Measurements from ENCODE around the gene PCDH1. TPM values are rescaled to one million over a fixed set of nuclear protein-coding genes. Genes with fewer than 3 reads are reported as not detected.

The PCDH1 gene
- total and polyA plus RNA-seq, 2 donors (not counting 3 experiments of a cell fraction or from before 2014, with no cell fraction given): 113 to 136 TPM

DNA sequence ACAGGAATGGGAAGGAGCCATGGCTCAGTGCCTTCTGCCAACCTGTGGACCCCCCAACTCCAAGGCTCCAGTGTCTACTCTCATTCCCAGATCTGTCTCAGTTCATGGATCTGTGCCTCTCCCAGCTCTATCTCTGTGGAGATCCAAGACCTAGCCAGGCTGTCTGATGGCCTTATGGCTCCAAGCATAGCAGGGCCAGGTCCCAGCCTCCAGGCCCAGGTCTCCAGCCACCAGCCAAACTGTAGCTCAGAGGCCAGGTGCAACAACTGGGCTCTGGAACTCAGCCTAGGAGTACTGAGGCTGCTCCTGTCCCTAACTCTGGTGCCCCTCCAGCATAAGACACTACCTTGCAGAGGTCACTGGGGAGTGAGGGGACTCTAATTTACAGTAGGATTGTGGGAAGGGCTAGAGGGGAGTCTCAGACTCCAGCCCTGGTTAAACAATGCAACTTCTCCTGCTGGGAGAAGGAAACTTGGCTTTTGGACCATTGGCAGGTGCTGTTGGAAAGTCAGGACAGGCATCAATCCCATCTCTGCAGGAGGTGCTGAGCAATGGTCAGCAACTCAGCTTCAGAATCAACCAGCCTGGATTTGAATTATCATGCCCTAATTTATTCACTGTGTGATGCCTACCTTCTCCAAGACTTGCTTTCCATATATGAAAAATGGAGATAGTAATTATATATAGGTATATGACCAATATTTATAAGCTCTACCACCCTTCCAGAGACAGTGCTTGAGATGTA lies 63.0 kb downstream of the PCDH1 start:
- H3K9ac ChIP-seq (replicated peaks; ENCODE audit: extremely low read depth, insufficient read depth, low read length): no peak overlapping the region
- DNase-seq (ENCODE audit: low read depth, low spot score): no peak
- no peak overlapping the region for H3K4me2 ChIP-seq (ENCODE audit: insufficient read depth, low read length)
- BruUV-seq (replicated peaks): no TSS peak
- ChIA-PET CTCF (interaction anchor here (0.9 to 7.7 kb wide), 11 partner anchors 9 to 145 kb away, joined by 3 to 60 read pairs (median 6); partner anchors contain the start of gene PCDH1), POLR2A (interaction anchor here (1.4 kb wide), 1 partner anchor 24 kb away, joined by 4 read pairs; no protein-coding TSS in a partner anchor)
- intact Hi-C loops (cut with micrococcal nuclease) (loop anchor here (2.0 to 5.0 kb wide), 2 partner anchors 112 to 142 kb away; partner anchors contain the start of gene PCDH12), dilution Hi-C loops (cut with MboI; ENCODE audit: extremely low pct_ligation_motif_present, low sequenced_read_pairs) (no loop called here)
- H3K36me3 ChIP-seq (ENCODE audit: control insufficient read depth in 2 of 2, extremely low read depth in 1 of 2, insufficient read depth in 2 of 2, low read length in 2 of 2): no peaks in the 10 kb centered on the region
- H2AFZ ChIP-seq (ENCODE audit: low read depth, low read length): no peak overlapping the region
- no peak overlapping the region for H3K27ac ChIP-seq (ENCODE audit: insufficient read depth, low read depth, low read length)
- no peaks in the 10 kb centered on the region for H4K20me1 ChIP-seq (replicated peaks; ENCODE audit: control insufficient read depth, extremely low read depth, insufficient read depth, low read length)
- H3K27me3 ChIP-seq (ENCODE audit: control insufficient read depth in 2 of 2, insufficient read depth in 2 of 2, low read length in 2 of 2): peaks cover 0 to 1% of the 10 kb centered on the region in 2 experiments
- no peaks in the 10 kb centered on the region for H3K79me2 ChIP-seq (ENCODE audit: control insufficient read depth, insufficient read depth, low read length)
- TF ChIP-seq EZH2 (IDR thresholded peaks at IDR 0.05; ENCODE audit: borderline replicate concordance, low read depth, low read length, severe bottlenecking) (no peak), MYC (IDR thresholded peaks at IDR 0.05; ENCODE audit: low read depth, low read length) (no peak), FOS (IDR thresholded peaks at IDR 0.05; ENCODE audit: borderline replicate concordance, insufficient read depth, low read length) (no peak), POLR2AphosphoS5 (IDR thresholded peaks at IDR 0.05; ENCODE audit: insufficient read depth, low read depth, low read length) (no peak), GATA2 (IDR thresholded peaks at IDR 0.05; ENCODE audit: insufficient read depth, insufficient read length, low read depth, low read length) (no peak), POLR2A (IDR thresholded peaks at IDR 0.05; ENCODE audit: low read depth, low read length) (no peak), JUN (IDR thresholded peaks at IDR 0.05; ENCODE audit: borderline replicate concordance, insufficient read depth, insufficient read length, low read depth) (no peak)
- TF ChIP-seq, protein P1, sequence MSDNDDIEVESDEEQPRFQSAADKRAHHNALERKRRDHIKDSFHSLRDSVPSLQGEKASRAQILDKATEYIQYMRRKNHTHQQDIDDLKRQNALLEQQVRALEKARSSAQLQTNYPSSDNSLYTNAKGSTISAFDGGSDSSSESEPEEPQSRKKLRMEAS (IDR thresholded peaks at IDR 0.05; ENCODE audit: insufficient read depth, insufficient read length): no peak
- TF ChIP-seq, protein P2, sequence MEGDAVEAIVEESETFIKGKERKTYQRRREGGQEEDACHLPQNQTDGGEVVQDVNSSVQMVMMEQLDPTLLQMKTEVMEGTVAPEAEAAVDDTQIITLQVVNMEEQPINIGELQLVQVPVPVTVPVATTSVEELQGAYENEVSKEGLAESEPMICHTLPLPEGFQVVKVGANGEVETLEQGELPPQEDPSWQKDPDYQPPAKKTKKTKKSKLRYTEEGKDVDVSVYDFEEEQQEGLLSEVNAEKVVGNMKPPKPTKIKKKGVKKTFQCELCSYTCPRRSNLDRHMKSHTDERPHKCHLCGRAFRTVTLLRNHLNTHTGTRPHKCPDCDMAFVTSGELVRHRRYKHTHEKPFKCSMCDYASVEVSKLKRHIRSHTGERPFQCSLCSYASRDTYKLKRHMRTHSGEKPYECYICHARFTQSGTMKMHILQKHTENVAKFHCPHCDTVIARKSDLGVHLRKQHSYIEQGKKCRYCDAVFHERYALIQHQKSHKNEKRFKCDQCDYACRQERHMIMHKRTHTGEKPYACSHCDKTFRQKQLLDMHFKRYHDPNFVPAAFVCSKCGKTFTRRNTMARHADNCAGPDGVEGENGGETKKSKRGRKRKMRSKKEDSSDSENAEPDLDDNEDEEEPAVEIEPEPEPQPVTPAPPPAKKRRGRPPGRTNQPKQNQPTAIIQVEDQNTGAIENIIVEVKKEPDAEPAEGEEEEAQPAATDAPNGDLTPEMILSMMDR (IDR thresholded peaks at IDR 0.05; ENCODE audit: extremely low read depth in 1 of 2, insufficient read depth in 1 of 2, low read depth in 1 of 2, low read length in 2 of 2): no peak
- FAIRE-seq: no peak
- H3K4me3 ChIP-seq (replicated peaks in 1 of 3; ENCODE audit: insufficient read depth in 1 of 3, low read depth in 1 of 3, low read length in 3 of 3): no peak overlapping the region
- peaks cover 22% of the 10 kb centered on the region for H3K4me1 ChIP-seq (ENCODE audit: control insufficient read depth, extremely low read depth, insufficient read depth, low read length)
- no peaks in the 10 kb centered on the region for H3K9me1 ChIP-seq (replicated peaks; ENCODE audit: control insufficient read depth, extremely low read depth, insufficient read depth, low read length)
- H3K9me3 ChIP-seq (replicated peaks; ENCODE audit: control insufficient read depth, insufficient read depth, low read length): no peaks in the 10 kb centered on the region
